SK-N-MC (cell line): ENCODE data around the gene PACSIN2.

Experiments
- EZH2 ChIP-seq: fragments of 200-600 bp; sonication (generic); IDR thresholded peaks from one replicate; pipeline ENCODE4 v1.6.1; 2017; ENCODE audit warnings: antibody characterized with exemption
- POLR2AphosphoS5 ChIP-seq: IDR thresholded peaks from 2 replicates; pipeline ENCODE4 v1.6.1; 2012; ENCODE audit warnings: mild to moderate bottlenecking, low read depth, low read length, borderline replicate concordance

- TF ChIP-seq EZH2 = no peak
- no peak for TF ChIP-seq POLR2AphosphoS5
These were observed 31.5 kb downstream of the PACSIN2 start for GRCh38 chr22:42983470-42983869.
